Tongue (tissue), 2 donors: ENCODE results near the gene GRID2. TPM values are rescaled to one million over a fixed set of nuclear protein-coding genes. Genes with fewer than 3 reads are reported as not detected.

Experiments used
- DNase-seq: peaks from one replicate; pipeline ENCODE4 v3.0.0-alpha.2; 2015
- total RNA-seq: library from RNA; depleted of rRNA; stranded (reverse); fragments of >200 nt; gene quantifications from one replicate; pipeline ENCODE4 v1.2.3, GENCODE V29; 2014

GRID2 gene
- total RNA-seq, 1 donor from 2014 or later: 1.6 TPM

DNA sequence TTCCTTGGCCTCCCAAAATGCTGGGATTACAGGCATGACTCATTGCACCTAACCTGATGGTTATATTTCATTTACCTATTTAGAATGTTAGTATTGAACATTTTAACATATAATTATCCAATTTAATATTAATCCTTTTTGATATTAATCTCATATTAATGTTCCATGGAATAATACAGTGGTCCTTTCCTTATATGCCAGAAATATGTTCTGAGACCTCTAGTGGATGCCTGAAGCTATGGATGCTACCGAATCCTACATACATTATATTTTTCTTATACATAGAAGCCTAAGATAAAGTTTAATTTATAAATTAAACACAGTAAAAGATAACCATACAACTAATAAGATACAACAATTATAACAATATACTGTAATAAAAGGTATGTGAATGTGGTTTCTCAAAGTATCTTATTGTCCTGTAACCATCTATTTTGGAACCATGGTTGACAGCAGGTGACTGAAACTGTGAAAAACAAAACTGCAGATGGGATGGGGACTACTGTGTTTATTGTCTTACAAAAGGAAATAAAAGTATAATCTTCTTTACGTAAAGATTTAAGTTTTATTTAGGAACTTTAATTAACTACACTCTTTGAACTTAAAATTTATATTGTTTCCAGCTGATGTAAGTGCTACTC lies 431.4 kb downstream of the GRID2 start:
- DNase-seq: no peak

GRCh38 chr4:92760433-92760832 lies 456.7 kb downstream of the GRID2 start:
- DNase-seq: no peak

DNA sequence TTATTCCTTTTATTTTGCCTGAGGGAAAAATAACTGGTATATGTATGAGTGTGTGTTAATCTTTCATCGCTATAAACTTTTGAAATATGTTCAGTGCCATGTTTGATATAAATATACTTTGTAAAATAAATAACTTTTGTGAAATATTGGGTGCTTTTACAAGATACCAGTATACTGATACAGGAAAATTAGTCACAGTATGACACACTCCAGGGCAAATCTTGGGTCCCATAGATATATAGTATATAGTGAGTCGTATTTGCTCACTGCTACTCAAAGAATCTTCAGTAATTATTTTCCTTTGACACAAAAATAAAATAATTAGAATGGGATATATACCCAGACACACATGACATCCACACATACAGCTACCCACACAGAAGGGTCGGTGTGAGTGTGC lies 472.3 kb downstream of the GRID2 start:
- no peak for DNase-seq

- no peak for DNase-seq
These were observed 486.0 kb downstream of the GRID2 start for GRCh38 chr4:92789741-92790140.

GRCh38 chr4:92791871-92792440 lies 488.2 kb downstream of the GRID2 start:
- DNase-seq: peak; percentile 20

- no peak for DNase-seq
These were observed 505.6 kb downstream of the GRID2 start for GRCh38 chr4:92809381-92809780.

- no peak for DNase-seq
These were observed 508.9 kb downstream of the GRID2 start for GRCh38 chr4:92812652-92813051.

- no peak for DNase-seq
These were observed 510.9 kb downstream of the GRID2 start for GRCh38 chr4:92814677-92815076.

GRCh38 chr4:92825256-92825655 lies 521.5 kb downstream of the GRID2 start:
- DNase-seq: peak; percentile 2

GRCh38 chr4:92825791-92826190 lies 522.0 kb downstream of the GRID2 start:
- no peak for DNase-seq

GRCh38 chr4:92830771-92831170 lies 527.0 kb downstream of the GRID2 start:
- no peak for DNase-seq

DNA sequence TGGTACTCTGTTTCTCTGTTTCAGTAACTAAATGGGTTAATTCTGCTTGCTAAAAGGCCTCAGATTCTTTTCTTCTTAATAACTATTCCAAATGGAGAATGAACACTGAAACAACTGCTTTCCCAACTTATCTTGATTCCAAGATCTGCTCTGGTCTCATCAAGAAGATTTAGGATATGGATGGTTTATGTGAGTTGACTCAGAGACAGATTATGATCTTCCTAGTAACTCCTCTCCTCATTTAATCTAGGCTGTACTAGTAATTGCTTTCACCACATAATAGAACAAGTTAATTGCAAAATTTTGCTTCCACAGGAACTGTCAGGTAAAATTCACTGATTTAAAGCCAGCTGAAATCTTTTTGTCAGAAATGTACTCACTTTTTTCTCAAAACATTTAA lies 537.1 kb downstream of the GRID2 start:
- no peak for DNase-seq

GRCh38 chr4:92843784-92844183 lies 540.0 kb downstream of the GRID2 start:
- DNase-seq: no peak

- no peak for DNase-seq
These were observed 543.3 kb downstream of the GRID2 start for GRCh38 chr4:92847026-92847425.

- no peak for DNase-seq
These were observed 558.7 kb downstream of the GRID2 start for GRCh38 chr4:92862509-92862908.

GRCh38 chr4:92864096-92864495 lies 560.3 kb downstream of the GRID2 start:
- peak; percentile 22 for DNase-seq

- DNase-seq: no peak
These were observed 568.8 kb downstream of the GRID2 start for GRCh38 chr4:92872604-92873003.

GRCh38 chr4:92885632-92886031 lies 581.9 kb downstream of the GRID2 start:
- DNase-seq: no peak

DNA sequence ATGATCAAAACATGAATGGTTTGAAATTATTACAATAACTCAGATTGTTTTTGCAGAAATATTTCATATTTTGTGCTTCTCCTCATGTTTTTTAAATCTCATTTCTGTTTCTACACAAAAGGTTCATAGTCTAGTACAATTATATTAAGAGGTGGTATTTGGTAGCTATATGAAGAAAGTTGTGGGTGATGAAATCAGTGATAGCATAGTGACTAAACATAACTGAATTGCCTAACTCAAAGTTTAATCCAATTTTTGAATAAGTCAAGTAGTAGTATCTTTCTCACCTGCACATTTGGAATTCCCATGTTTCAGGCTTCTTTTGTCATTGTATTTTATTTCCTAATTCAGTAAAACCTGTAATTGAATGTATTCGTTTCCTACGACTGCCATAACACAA lies 648.7 kb downstream of the GRID2 start:
- DNase-seq: no peak

GRCh38 chr4:92952897-92953296 lies 649.1 kb downstream of the GRID2 start:
- DNase-seq: no peak

DNA sequence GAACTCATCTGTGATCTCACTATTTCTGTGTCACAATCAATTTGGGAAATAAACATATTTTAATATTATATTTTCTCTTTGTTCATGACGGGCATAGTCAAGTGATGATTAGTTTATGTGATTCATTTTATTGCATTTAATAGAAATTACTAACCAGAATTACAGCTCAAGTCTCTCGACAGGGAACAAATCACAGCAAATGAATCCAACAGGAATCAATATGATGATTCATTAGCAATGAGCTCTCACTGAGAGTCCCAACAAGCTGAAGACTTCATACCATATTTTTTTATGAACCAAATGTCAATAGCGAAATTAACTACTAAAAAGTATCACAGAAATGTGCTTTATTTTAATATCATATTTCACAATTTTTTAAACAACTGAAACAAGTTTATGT lies 649.7 kb downstream of the GRID2 start:
- DNase-seq: no peak

- DNase-seq: no peak
These were observed 658.1 kb downstream of the GRID2 start for GRCh38 chr4:92961881-92962280.

- DNase-seq: no peak
These were observed 659.1 kb downstream of the GRID2 start for GRCh38 chr4:92962831-92963230.

GRCh38 chr4:92968556-92968955 lies 664.8 kb downstream of the GRID2 start:
- no peak for DNase-seq

- no peak for DNase-seq
These were observed 665.2 kb downstream of the GRID2 start for GRCh38 chr4:92968996-92969395.
